D721Med (cell line): ENCODE measurements around the gene RSAD1.
A peak's percentile ranks its signal among the peaks of the same experiment; 100 is the strongest.

Experiments used
- DNase-seq: peaks from one replicate; pipeline ENCODE4 v3.0.0; 2011; ENCODE audit warnings: low spot score; ENCODE audit not compliant: insufficient read length
- FAIRE-seq: peaks from 2 replicates; lab custom pipeline; 2011; peaks lifted over from hg19 to GRCh38; lab: Jason Lieb, UNC
- TF ChIP-seq, protein P1 (sequence below): IDR thresholded peaks from 2 replicates; pipeline ENCODE4 v1.5.1; 2012; ENCODE audit warnings: mild to moderate bottlenecking, control low read depth; ENCODE audit not compliant: insufficient read depth; ENCODE audit errors: missing control alignments

Gene RSAD1

DNA sequence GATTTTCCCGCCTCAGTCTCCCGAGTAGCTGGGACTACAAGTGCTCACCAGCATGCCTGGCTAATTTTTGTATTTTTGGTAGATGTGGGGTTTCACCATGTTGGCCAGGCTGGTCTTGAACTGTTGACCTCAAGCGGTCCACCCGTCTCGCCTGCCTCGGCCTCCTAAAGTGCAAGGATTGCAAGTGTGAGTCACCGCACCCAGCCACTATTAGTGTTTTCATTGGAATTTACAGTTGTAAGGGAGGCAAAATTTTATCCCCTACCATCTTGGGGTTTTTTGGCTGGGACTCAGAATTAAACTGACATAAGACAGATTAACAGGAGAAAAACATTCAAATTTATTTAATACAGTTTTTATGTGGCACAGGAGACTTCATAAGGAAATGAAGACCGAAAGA, 17.3 kb downstream of the RSAD1 start:
- TF ChIP-seq, protein P1, sequence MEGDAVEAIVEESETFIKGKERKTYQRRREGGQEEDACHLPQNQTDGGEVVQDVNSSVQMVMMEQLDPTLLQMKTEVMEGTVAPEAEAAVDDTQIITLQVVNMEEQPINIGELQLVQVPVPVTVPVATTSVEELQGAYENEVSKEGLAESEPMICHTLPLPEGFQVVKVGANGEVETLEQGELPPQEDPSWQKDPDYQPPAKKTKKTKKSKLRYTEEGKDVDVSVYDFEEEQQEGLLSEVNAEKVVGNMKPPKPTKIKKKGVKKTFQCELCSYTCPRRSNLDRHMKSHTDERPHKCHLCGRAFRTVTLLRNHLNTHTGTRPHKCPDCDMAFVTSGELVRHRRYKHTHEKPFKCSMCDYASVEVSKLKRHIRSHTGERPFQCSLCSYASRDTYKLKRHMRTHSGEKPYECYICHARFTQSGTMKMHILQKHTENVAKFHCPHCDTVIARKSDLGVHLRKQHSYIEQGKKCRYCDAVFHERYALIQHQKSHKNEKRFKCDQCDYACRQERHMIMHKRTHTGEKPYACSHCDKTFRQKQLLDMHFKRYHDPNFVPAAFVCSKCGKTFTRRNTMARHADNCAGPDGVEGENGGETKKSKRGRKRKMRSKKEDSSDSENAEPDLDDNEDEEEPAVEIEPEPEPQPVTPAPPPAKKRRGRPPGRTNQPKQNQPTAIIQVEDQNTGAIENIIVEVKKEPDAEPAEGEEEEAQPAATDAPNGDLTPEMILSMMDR = no peak
- no peak for DNase-seq
- no peak for FAIRE-seq

GRCh38 chr17:50498021-50498874, 19.6 kb downstream of the RSAD1 start:
- TF ChIP-seq, protein P1 = no peak
- no peak for FAIRE-seq
- DNase-seq = no peak

DNA sequence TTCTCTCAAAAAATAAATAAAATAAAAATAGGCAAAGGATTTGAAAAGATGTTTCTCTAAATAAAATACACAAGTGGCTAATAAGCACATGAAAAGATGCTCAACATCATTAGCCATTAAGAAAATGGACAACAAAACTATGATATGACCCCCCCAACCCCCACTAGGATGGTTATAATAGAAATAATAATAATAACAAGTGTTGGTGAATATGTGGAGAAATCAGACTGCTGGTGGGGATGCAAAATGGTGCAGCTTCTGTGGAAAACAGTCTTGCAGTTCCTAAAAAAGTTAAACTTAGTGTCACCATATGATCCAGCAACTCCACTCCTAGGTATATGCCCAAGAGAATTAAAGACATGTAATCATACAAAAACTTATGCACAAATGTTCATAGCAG, 20.6 kb downstream of the RSAD1 start:
- TF ChIP-seq, protein P1 = no peak
- FAIRE-seq = no peak
- no peak for DNase-seq

DNA sequence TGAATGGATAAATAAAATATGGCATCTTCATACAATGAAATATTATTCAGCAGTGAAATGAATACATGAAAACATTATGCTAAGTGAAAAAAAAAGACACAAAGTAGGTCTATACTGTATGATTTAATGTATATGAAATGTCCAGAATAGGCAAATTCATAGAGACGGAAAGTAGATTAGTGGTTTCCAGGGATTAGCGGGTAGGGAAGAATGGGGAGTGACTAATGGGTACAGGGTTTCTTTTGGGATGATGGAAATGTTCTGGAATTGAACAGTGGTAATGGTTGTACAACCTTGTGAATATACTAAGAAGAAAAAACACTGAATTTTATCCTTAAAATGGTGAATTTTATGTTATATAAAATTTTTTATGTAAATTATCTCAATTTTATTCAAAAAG, 21.1 kb downstream of the RSAD1 start:
- TF ChIP-seq, protein P1 = no peak
- DNase-seq (no peak), FAIRE-seq (no peak)

- DNase-seq = no peak
- no peak for FAIRE-seq
- TF ChIP-seq, protein P1 = peak; percentile 58
Observed at GRCh38 chr17:50501054-50501453, 22.4 kb downstream of the RSAD1 start.

DNA sequence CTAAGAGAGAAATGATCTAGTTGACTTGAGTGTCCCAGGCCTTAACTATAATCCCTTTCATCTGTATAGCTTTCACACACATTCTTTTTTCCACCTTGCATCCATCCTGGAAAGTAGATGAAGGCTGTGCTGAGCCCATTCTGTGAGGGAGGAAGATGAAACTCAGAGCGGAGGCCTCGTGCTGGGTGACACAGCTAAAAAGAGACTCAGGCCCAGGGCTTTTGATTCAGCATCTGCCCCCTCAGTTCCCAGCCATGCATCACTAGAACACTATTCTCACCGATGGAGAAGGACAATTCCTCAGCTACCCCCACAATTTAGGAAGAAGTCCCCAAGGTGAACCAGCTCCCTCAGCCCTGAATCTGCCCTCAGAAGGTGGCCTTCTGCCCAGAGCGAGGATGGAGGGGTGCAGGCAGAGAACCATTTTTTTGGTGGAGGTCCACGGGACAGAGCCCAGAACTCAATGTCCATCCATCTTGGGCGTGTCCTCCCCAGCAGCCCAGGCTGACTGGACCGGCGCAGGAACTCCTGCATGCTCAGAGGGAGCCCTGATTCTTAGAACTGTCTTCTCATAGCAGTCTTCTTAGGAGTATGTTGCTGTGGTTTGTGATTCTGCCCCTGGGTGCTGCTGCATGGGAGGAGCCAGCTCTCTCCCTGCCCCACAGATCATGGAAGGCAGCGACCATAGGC, 23.8 kb downstream of the RSAD1 start:
- no peak for FAIRE-seq
- peak; percentile 52 for DNase-seq
- TF ChIP-seq, protein P1 = no peak
